Endothelial cell of umbilical vein (primary cell): Measurements from ENCODE around the gene BARD1. TPM values are rescaled to one million over a fixed set of nuclear protein-coding genes. Genes with fewer than 3 reads are reported as not detected.

Experiments
- BruUV-seq: library from RNA; stranded (reverse); fragments of 400-500 nt; replicated peaks from 2 replicates; lab custom pipeline; 2021; lab: Mats Ljungman, UMichigan
- CTCF ChIA-PET: fragments of 300-600, 350-600 bp; sonication (Branson Sonifier 250); formaldehyde crosslinking; loops from one replicate; lab custom pipeline; 2021; ENCODE audit warnings: antibody characterized with exemption, inconsistent platforms; lab: Charles Lee
- POLR2A ChIA-PET: fragments of 300-600, 350-600 bp; sonication (Branson Sonifier 250); formaldehyde crosslinking; loops from one replicate; lab custom pipeline; 2021; ENCODE audit warnings: antibody characterized with exemption, inconsistent platforms; lab: Charles Lee
- DNase-seq: peaks from one replicate; pipeline ENCODE4 v3.0.0-alpha.2; 2011; ENCODE audit warnings: low read depth, low spot score
- FAIRE-seq: peaks from 2 replicates; lab custom pipeline; 2011; peaks lifted over from hg19 to GRCh38; lab: Jason Lieb, UNC
- H2AFZ ChIP-seq: 2 replicates; pipeline ENCODE4 v1.6.0; 2012; ENCODE audit warnings: low read depth, low read length, control low read depth, inconsistent platforms
- H3K27ac ChIP-seq: 2 replicates; pipeline ENCODE4 v1.5.1; 2011; ENCODE audit warnings: low read depth, mild to moderate bottlenecking, control low read depth, low read length, moderate library complexity; ENCODE audit not compliant: insufficient read depth
- H3K27me3 ChIP-seq, 2 experiments: 2 replicates each; pipeline versions ENCODE4 v1.6.0 to v1.6.1; 2011; ENCODE audit warnings: low read length in 2 of 2, mixed read lengths in 1 of 2; ENCODE audit not compliant: control insufficient read depth in 2 of 2, insufficient read depth in 2 of 2
- H3K36me3 ChIP-seq, 2 experiments: 2 replicates in 1 of 2; 3 replicates in 1 of 2; pipeline ENCODE4 v1.5.1; 2011; ENCODE audit warnings: low read length in 2 of 2, mild to moderate bottlenecking in 1 of 2, moderate library complexity in 1 of 2; ENCODE audit not compliant: control insufficient read depth in 2 of 2, insufficient read depth in 2 of 2; ENCODE audit errors: extremely low read depth in 1 of 2
- H3K4me1 ChIP-seq: 3 replicates; pipeline ENCODE4 v1.5.1; 2011; ENCODE audit warnings: mild to moderate bottlenecking, low read length; ENCODE audit not compliant: control insufficient read depth, insufficient read depth; ENCODE audit errors: extremely low read depth
- H3K4me2 ChIP-seq: 2 replicates; pipeline ENCODE4 v1.6.1; 2011; ENCODE audit warnings: low read length, control low read depth, mixed read lengths; ENCODE audit not compliant: insufficient read depth
- H3K4me3 ChIP-seq, 3 experiments: fragments of 200-600 bp in 1 of 3; sonication (generic), shearing (Covaris generic) in 1 of 3; replicated peaks in 1 of 3; 2 replicates each; pipeline ENCODE4 v1.5.1; 2011 to 2016; ENCODE audit warnings: control low read depth in 3 of 3, low read length in 3 of 3, mild to moderate bottlenecking in 2 of 3, inconsistent platforms in 1 of 3, low read depth in 1 of 3, moderate library complexity in 1 of 3; ENCODE audit not compliant: insufficient read depth in 1 of 3
- H3K79me2 ChIP-seq: 2 replicates; pipeline ENCODE4 v1.6.0; 2012; ENCODE audit warnings: low read length, inconsistent platforms; ENCODE audit not compliant: control insufficient read depth, insufficient read depth
- H3K9ac ChIP-seq: replicated peaks from 2 replicates; pipeline ENCODE3; 2011; ENCODE audit warnings: low read length, control low read depth; ENCODE audit not compliant: insufficient read depth; ENCODE audit errors: extremely low read depth
- H3K9me1 ChIP-seq: replicated peaks from 3 replicates; pipeline ENCODE4 v1.6.0; 2011; ENCODE audit warnings: mild to moderate bottlenecking, low read length; ENCODE audit not compliant: control insufficient read depth, insufficient read depth; ENCODE audit errors: extremely low read depth
- H3K9me3 ChIP-seq: replicated peaks from 2 replicates; pipeline ENCODE4 v1.5.1; 2012; ENCODE audit warnings: low read length, inconsistent platforms; ENCODE audit not compliant: control insufficient read depth, insufficient read depth
- H4K20me1 ChIP-seq: replicated peaks from 2 replicates; pipeline ENCODE3; 2011; ENCODE audit warnings: mild to moderate bottlenecking, low read length; ENCODE audit not compliant: control insufficient read depth, insufficient read depth; ENCODE audit errors: extremely low read depth
- EZH2 ChIP-seq: IDR thresholded peaks from 2 replicates; pipeline ENCODE4 v1.6.1; 2012; ENCODE audit warnings: borderline replicate concordance, low read depth, mild to moderate bottlenecking, moderate library complexity, low read length, inconsistent platforms; ENCODE audit not compliant: severe bottlenecking
- FOS ChIP-seq: IDR thresholded peaks from 2 replicates; pipeline ENCODE4 v1.6.1; 2011; ENCODE audit warnings: mild to moderate bottlenecking, low read length, moderate library complexity, borderline replicate concordance; ENCODE audit not compliant: insufficient read depth
- GATA2 ChIP-seq: IDR thresholded peaks from 2 replicates; pipeline ENCODE4 v1.7.0; 2011; ENCODE audit warnings: low read depth, mild to moderate bottlenecking, moderate library complexity, mixed read lengths, low read length; ENCODE audit not compliant: insufficient read length, insufficient read depth
- JUN ChIP-seq: IDR thresholded peaks from 2 replicates; pipeline ENCODE4 v1.6.1; 2011; ENCODE audit warnings: borderline replicate concordance, low read depth; ENCODE audit not compliant: insufficient read length, insufficient read depth
- MYC ChIP-seq: IDR thresholded peaks from one replicate; pipeline ENCODE4 v1.6.1; 2011; ENCODE audit warnings: mild to moderate bottlenecking, low read depth, low read length
- POLR2A ChIP-seq: IDR thresholded peaks from 2 replicates; pipeline ENCODE4 v1.6.1; 2012; ENCODE audit warnings: low read depth, mild to moderate bottlenecking, control low read depth, low read length
- POLR2AphosphoS5 ChIP-seq: IDR thresholded peaks from 2 replicates; pipeline ENCODE4 v1.6.1; 2012; ENCODE audit warnings: low read depth, mild to moderate bottlenecking, control low read depth, low read length, moderate library complexity; ENCODE audit not compliant: insufficient read depth
- dilution Hi-C: fragments of 300-500 bp; cut with MboI; formaldehyde crosslinking; loops from one replicate; pipeline ENCODE4 v1.15.0; 2019; ENCODE audit warnings: low sequenced_read_pairs; ENCODE audit not compliant: extremely low pct_ligation_motif_present
- intact Hi-C: fragments of 100-400 bp; cut with micrococcal nuclease; formaldehyde crosslinking; loops from one replicate; pipeline ENCODE4 v1.10.0; 2022
- polyA plus RNA-seq, 4 experiments: library from polyadenylated mRNA; depleted of rRNA in 3 of 4; stranded (reverse) in 3 of 4; unstranded in 1 of 4; fragments of >200 nt; gene quantifications; 2 replicates each; pipeline versions ENCODE4 v1.2.1 to v1.2.3, GENCODE V29; 2011 to 2012; ENCODE audit warnings: missing spikeins in 1 of 4
- total RNA-seq: library from RNA; stranded (reverse); gene quantifications from 2 replicates; pipeline ENCODE4 v1.2.3, GENCODE V29; 2021
- TF ChIP-seq, protein P1 (sequence below), 2 donors: IDR thresholded peaks; 1 replicate in 1 of 2; 2 replicates in 1 of 2; pipeline ENCODE4 v1.5.1; 2011; ENCODE audit warnings: low read length in 2 of 2, mild to moderate bottlenecking in 2 of 2, moderate library complexity in 2 of 2, control low read depth in 1 of 2, inconsistent platforms in 1 of 2, low read depth in 1 of 2; ENCODE audit not compliant: insufficient read depth in 1 of 2; ENCODE audit errors: extremely low read depth in 1 of 2
- TF ChIP-seq, protein P2 (sequence below): IDR thresholded peaks from 2 replicates; pipeline ENCODE4 v1.6.1; 2011; ENCODE audit not compliant: insufficient read depth, insufficient read length

Gene BARD1
- total and polyA plus RNA-seq, 2 donors (not counting 3 experiments of a cell fraction or from before 2014, with no cell fraction given): 9.1 to 14.7 TPM

DNA sequence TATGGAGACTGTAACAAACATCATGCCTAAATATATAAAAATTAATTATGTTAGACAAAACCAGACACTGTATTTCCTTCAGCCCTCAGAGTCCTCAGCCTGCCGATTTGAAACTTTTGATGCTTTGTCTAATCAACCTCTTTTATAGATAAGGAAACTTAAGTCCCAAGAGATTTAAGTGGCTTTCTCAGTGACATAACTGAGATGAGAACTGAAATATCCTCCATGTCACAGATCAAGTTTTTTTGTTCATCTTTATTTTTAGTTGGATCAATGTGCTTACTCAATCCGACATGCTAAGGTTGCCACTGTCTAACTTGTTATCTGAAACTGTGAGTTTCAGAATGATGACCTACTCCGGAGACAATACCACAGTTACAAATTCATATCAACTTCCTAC, 72.3 kb downstream of the BARD1 start:
- Histone ChIP-seq H2AFZ (no peak overlapping the region), H3K27ac (no peak overlapping the region), H3K36me3 (no peaks in the 10 kb centered on the region), H3K4me1 (no peaks in the 10 kb centered on the region), H3K4me2 (no peak overlapping the region), H3K9me1 (no peaks in the 10 kb centered on the region), H3K27me3 (no peaks in the 10 kb centered on the region), H3K4me3 (no peak overlapping the region), H3K79me2 (no peaks in the 10 kb centered on the region), H3K9me3 (no peaks in the 10 kb centered on the region), H3K9ac (no peak overlapping the region), H4K20me1 (no peaks in the 10 kb centered on the region)
- no peak for DNase-seq
- FAIRE-seq: no peak
- ChIA-PET CTCF (interaction anchor here (0.6 kb wide), 1 partner anchor 55 kb away, joined by 4 read pairs; no protein-coding TSS in a partner anchor), POLR2A (no interaction called here)
- intact Hi-C loops (no loop called here), dilution Hi-C loops (no loop called here)
- no TSS peak for BruUV-seq
- TF ChIP-seq JUN: no peak
- no peak for TF ChIP-seq POLR2A
- TF ChIP-seq, protein P1, sequence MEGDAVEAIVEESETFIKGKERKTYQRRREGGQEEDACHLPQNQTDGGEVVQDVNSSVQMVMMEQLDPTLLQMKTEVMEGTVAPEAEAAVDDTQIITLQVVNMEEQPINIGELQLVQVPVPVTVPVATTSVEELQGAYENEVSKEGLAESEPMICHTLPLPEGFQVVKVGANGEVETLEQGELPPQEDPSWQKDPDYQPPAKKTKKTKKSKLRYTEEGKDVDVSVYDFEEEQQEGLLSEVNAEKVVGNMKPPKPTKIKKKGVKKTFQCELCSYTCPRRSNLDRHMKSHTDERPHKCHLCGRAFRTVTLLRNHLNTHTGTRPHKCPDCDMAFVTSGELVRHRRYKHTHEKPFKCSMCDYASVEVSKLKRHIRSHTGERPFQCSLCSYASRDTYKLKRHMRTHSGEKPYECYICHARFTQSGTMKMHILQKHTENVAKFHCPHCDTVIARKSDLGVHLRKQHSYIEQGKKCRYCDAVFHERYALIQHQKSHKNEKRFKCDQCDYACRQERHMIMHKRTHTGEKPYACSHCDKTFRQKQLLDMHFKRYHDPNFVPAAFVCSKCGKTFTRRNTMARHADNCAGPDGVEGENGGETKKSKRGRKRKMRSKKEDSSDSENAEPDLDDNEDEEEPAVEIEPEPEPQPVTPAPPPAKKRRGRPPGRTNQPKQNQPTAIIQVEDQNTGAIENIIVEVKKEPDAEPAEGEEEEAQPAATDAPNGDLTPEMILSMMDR (IDR thresholded peaks at IDR 0.05; ENCODE audit: extremely low read depth in 1 of 2, insufficient read depth in 1 of 2, low read depth in 1 of 2, low read length in 2 of 2): no peak
- TF ChIP-seq GATA2: no peak
- TF ChIP-seq, protein P2, sequence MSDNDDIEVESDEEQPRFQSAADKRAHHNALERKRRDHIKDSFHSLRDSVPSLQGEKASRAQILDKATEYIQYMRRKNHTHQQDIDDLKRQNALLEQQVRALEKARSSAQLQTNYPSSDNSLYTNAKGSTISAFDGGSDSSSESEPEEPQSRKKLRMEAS: no peak
- no peak for TF ChIP-seq FOS
- no peak for TF ChIP-seq POLR2AphosphoS5
- no peak for TF ChIP-seq EZH2
- no peak for TF ChIP-seq MYC
